Stimulated activated CD4-positive, alpha-beta T cell treated with anti-CD3 and anti-CD28 coated beads, Interleukin-12 subunit alpha, Interleukin-12 subunit beta, amount 100 ng/mL, for 4 hours (primary cell): ENCODE data around the gene BMF.
"Not testable (repeated sequence)": the region's sequence is repeated elsewhere in the genome, so short reads cannot be mapped to it uniquely, and the experiment has no call there.

Experiments
- DNase-seq: peaks from one replicate; pipeline ENCODE4 v3.0.0-alpha.2; 2020

Gene BMF

DNA sequence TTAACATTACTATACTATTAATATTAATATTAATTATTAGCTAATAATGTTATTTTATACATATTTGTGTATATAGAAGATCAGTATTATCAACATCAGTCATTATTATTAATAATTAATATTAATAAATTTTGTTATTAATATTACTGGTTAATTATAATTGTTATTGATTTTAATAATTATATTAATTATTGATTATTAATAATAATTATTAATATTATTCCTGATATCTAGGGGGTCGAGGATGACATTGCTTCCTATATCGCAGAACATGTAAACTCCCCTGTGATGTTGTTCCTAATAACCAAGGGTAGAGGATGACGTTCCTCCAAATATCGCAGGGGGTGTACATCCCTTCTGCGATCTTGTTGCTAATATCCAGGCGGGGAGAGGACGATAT, 17.3 kb upstream of the BMF start:
- no peak for DNase-seq

DNA sequence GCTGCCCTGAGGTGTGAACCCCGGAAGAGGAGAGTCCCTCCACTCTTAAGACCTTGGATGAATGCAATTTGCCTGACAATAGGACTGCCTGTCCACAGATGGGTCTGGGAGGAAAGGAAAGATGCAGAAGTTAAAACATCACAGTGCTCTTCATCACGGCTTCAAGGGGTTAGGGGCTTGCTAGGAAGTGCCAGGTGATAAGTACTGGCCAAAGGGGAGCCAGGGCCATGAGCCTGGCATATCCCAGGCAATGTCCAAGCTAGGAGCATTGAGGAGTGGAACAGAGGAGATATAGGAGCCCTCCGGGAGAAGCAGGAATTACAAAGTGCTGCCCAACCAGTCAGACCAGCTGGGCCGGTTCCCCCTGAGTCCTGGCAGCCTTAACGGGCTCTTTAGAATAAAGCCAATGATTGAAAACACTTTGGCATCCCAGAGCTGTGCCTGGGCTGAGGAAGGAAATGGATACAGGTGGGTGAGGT, 16.2 kb upstream of the BMF start:
- DNase-seq = not testable (repeated sequence)

DNA sequence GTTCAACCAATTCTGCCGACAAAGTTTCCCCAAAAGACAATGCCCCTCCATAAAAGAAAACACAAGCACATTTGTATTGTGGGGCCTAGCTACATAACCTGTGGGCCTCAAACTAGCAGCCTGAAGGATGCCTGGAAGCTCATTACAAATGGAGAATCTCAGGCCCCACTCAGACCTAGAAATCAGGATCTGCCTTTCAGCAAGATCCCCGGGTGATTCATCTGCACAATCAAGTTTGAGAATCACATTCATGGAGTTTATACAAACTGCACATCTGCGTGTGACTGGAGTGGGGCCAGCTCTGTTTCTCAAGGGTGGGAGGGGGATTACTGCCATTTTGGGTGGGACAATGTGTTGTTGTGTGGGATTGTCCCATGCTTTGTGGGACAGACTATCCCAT, 15.7 kb upstream of the BMF start:
- DNase-seq = not testable (repeated sequence)

GRCh38 chr15:40123863-40124262, 15.2 kb upstream of the BMF start:
- DNase-seq = not testable (repeated sequence)

DNA sequence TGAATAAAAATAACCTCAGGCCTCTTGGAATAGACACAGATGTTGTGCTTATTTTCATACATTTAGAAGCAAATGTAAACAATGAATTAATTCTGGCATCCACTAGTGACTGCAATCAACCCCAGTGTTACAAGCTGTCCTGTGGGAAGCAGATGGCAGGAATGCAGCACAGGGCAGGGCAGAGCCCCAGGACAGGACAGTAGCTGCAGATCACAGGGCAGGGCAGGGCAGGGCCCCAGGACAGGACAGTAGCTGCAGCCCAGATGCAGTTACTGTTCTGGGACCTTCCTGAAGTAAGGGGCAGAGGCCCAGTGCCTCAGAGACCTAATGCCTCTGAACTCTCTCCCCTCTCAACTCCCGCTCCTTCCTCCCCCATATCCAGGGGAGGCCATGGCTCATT, 14.3 kb upstream of the BMF start:
- DNase-seq = not testable (repeated sequence)

- DNase-seq = no peak
Measured at GRCh38 chr15:40121911-40122638, 13.4 kb upstream of the BMF start.

- DNase-seq = no peak
Measured at GRCh38 chr15:40118473-40118872, 9.8 kb upstream of the BMF start.

- no peak for DNase-seq
Measured at GRCh38 chr15:40115670-40116093, 7.0 kb upstream of the BMF start.

DNA sequence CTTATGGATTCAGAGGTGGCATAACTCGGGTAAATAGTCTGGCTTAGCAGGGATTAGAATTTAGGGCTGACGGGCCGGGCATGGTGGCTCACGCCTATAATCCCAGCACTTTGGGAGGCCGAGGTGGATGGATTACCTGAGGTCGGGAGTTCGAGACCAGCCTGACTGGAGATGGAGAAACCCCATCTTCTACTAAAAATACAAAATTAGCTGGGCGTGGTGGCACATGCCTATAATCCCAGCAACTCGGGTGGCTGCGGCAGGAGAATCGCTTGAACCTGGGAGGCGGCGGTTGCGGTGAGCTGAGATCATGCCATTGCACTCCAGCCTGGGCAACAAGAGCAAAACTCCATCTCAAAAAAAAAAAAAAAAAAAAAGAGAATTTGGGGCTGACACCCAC, 6.4 kb upstream of the BMF start:
- DNase-seq = not testable (repeated sequence)

DNA sequence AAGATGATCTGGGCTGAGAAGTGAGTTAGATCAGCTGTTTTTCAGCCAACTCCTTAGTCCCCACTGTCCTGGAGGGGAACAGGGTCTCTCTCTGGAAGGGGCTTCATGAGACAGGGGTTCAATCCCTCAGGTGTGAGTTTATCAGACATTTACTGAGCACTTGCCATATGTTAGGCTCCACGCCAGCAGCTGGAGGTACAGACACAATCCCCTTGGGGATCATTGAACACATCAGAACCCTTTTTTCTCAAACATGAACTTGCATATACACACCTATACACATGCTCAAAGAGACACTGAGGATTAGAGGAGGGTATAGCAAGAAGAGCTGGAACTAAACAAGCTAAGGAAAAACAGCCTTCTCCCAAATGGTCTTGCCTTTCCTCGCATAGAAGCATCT, 5.5 kb upstream of the BMF start:
- no peak for DNase-seq

DNA sequence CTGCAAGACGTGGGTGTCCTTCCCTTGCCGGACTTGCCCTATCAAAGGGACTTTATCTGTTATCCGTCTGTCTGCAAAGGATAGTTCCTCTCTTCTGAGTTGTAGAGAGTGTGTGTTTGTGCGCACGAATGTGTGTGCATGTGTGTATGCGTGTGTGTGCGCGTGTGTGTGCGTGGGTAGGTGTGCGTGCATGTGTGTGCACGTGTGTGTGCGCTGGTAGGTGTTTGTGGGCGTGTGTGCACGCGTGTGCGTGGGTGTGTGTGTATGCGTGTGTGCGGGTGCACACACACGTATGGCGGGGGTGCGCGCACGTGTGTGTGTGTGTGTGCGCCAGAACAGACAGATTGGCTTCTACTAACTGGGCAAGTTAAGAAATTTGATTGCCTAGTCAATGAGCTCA, 4.1 kb upstream of the BMF start:
- DNase-seq = no peak

DNA sequence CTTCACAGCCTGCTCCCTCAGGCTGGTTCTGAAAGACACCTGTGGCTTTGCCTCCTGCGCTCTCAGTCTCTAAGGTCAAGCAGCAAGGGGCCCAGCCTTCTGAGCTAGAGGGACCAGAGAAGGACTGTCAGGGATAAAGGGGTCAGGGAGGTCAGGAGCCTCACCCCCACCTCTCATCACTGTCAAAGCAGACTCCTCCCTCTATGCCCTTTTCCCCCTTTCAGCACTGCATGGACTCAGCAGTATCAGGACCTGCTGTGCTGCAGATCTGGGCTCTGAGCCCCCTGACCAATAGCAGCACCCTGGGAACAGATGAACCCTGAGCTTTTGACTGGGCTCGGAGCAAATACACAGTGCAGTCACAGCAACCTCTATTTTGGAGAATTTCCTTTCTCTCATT, 3.2 kb upstream of the BMF start:
- DNase-seq = no peak

DNA sequence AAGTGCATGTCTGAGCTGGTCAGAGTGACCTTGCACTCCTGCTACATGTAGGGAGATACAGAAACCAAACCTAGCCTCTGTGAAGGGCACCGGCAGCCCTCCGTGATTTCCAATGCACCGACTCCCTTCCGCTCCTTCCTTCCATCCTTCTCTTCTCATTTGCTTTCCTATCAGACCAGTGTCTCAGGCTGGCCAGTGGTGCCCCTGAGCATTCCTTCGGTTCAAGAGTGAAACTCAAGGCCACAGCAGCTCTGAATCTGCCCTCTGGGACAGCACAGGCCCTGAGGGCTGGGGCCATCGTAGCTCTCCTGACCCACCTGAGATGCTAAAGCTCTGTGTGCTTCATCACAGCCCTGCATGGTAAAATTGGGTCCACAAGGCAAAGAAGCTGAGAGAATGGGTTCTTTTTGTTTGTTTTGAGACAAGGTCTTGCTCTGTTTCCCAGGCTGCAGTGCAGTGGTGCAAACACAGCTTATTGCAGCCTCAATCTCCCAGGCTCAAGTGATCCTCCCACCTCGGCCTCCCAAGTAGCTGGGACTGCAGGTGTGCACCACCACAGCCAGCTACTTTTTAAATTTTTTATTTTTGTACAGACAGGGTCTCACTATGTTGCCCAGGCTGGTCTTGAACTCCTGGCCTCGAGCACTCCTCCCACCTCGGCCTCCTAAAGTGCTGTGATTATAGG, 2.3 kb upstream of the BMF start:
- no peak for DNase-seq

DNA sequence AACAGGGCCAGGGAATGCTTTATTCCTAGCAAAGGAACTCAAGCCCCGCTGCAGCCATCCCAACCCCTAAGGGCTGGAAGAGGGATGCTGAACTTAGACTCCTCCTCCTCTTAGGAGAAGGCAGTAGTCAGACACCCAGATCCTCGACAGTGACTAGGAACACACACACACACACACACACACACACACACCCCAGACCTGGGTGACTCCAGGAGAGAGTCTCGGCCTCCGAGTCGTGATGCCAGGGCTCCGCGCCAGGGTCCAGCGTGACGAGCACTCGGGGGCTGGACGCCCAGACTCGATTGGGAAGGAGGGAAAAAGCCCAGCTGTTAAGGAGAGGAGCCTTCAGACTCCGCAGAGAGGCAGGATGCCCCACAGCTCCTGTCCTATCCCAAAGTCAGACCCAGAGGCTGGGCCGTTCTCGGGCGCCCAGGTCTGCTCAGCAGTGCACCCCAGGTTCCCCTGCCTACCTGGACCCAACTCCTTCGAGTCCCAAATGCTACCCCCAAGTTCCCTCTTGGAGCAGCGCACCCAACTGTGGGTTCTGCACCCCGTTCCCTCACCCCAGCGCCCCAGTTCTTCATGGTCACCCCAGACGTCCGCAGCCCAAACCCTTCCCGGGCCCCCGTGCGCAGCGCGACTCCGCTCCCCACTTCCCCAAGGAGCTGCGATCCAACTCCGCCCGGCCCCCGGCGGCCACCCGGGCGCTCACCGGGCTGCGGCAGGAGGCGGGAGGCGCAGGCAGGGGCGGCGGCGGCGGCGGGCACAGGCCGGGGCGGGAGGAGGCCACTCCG, 421 bp downstream of the BMF start:
- DNase-seq = no peak

DNA sequence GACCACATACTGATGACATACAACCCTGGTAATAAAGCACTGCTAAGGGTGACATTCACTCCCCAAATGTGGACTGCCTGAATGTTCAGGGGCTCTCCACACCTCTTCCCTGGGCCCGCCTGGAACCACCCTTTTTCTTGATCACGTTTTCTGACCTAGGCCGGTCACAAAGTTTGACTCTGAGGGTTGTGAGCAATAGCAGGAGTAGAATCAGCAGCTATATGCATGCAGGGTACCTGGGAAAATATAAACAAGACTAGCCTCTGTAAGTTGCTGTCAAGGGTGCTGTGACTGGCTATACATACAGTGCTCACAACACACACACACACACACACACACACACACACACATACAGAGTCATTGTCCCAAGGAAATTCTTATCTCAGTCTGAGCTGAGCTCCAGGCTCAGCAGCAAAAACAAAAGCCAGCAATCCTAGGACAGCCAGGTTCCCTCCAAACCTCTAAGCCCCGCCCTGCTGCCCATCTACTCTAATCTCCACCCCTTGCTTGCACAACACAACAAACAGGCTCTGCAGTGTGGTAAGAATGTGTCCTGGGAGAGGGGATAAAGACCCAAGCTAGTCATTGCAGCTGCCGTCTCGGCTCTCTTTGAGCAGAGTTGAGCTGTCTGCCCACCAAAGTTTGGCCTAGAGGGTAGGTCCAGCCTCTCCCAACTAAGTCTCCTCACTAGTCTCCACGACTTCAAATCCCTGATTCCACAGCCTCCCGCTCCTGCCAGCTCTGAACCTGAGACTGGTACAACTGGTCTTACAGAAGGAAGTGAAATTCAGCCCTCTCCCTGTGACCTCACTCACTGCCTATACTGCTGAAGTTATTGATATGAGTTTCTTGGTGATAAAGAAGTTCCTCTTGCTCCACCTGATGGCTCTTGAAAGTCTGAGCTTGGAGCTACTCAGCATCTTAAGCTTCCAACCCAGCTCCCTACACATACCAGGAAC, 2.2 kb downstream of the BMF start:
- DNase-seq = no peak

DNA sequence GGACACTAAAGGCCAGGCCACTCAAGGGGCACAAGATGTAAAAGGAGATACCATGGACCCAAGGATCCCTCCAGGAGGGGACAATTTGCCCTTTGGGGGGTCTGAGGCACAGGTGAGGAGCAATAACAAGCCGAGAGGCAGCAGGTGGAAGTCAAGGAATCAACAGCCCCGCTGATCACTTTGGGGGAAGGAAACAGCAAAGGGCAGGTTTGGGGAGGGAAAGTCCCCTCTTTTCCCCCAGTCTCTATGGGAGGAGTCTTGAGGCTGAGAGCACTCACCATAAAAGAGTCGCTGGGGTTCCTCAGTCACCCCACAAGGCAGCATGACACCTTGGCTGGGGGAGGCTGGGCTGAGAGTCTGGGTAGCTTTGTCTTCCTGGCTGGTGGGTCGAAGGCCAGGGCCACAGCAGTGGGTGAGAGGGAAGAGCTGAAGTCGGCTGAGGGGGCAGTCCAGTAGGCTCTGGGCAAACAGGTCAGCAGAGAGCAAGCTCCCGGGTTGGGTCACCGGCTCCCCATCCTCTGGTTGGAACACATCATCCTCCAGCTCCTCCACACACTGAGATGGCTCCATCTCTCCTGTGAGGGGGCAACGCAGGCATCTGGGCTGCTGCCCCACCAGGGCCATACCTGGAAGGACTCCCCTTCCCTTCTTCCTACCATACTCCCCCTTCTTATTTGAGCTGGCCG, 3.0 kb downstream of the BMF start:
- DNase-seq = no peak

DNA sequence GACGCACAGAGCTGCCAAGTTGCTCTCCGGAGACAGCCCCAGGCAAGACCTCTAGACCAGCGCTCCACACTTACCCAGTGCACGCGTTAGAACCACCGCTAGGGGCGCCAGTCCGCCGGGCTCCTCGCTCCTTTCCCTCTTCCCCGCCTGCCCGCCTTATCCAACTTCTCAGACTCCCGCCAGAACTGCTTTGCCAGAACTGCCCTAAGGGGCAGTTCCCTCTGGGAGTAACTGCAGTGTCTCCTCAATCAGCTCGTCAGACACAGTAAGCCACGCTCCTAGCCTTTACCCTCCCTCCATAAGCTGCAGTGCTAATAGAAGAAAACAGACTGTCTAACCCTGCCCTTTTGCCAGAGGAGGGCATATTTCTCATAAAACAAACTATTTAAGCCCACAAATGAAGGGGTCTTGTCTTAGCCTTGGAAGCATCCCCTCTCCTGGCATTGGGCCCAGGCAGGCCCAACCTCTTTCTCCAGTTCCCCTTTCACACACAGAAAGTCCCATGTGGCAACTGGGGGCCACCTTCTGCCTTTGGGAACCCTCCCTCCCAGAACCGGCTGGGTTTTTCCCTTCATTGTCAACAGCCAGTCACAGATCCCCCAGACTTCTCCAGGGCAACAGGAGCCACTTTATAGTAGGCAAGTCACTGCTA, 3.7 kb downstream of the BMF start:
- peak; percentile 82 for DNase-seq

GRCh38 chr15:40104296-40104864, 4.3 kb downstream of the BMF start:
- DNase-seq = no peak

DNA sequence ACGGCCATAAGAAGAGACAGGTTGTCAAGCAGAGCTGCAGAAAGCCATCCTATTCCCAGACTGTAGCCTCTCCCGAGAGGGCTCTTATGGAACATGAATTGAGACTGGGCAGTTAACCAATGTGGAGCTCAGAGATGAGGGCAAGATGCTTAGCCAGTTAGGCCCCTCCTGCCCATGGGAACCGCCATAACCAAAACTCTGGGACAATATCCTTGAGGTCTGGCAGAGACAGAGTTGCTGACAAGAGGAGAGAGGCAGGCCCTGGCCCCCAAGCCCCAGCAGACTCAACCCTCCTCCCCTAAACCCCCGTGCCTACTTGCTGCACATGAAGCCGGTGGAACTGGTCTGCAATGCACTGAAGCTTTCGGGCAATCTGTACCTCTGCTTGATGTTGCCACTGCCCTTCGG, 4.8 kb downstream of the BMF start:
- no peak for DNase-seq

- no peak for DNase-seq
Measured at GRCh38 chr15:40102897-40103858, 5.5 kb downstream of the BMF start.
